ENCODE data around the gene GPR34.

Gene GPR34

GRCh38 chrX:41739871-41740270 lies 51.1 kb downstream of the GPR34 start:
- no peak for DNase-seq
